SW 1271 (cell line): Measurements from ENCODE around the gene CA5A.
"Not testable (repeated sequence)": the region's sequence is repeated elsewhere in the genome, so short reads cannot be mapped to it uniquely, and the experiment has no call there.

Source experiments
- DNase-seq, 2 experiments: peaks; one replicate each; lab custom pipeline; 2025; lab: John Stamatoyannopoulos, UW

CA5A gene

DNA sequence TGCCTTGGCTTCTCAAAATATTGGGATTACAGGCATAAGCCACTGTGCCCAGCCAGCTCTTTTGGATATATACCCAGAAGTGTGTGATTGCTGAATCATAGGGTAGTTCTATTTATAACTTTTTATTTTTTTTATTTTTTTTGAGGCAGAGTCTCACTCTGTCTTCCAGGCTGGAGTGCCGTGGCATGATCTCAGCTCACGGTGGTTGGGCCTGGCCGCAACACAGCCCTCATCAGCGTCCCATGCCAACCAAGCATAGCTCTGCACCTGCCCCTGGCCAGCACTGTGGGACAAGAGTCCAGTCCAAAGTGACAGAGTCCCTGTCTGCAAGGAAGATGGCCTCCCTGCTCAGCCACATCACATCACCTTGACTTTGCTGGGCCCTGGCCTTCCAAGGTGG is 42.3 kb downstream of the CA5A start:
- not testable (repeated sequence) for DNase-seq

- DNase-seq = no peak
Observed at GRCh38 chr16:87891764-87892163, 44.6 kb downstream of the CA5A start.

DNA sequence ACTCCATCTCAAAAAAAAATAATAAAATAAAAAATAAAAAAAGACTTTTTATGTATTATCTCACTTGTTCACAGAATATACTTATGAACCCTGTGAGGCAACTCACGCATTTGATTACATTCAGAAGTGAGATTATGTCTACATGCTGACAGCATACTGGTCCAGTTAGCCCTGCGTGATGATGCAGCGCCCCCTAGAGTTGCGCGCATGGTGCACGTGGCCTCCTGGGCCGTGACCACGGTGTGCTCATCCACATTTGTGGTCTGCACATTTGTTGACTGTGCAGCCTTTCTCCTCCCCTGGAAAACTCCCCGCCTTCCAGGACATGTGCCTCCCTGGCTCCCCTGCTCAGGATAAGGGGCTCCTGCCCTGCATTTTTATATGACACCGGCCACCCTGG is 46.6 kb downstream of the CA5A start:
- DNase-seq = not testable (repeated sequence)

DNA sequence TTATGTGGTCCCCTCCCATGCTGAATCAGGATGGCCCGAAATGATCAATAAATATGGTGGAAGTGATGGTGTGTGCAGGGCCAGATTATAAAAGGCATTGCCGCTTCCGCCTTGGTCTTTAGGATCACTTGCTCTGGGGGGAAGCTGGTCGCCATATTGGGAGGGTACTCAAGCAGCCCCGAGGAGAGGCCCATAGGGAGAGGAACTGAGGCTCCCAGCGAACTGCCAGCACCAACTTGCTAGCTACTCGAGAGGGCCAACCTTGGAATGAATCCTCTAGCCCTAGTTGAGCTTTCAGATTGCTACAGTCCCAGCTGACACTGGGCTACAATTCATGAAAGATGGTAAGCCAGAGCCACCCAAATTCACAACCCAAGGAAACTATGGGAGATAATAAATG is 48.0 kb downstream of the CA5A start:
- not testable (repeated sequence) for DNase-seq

- DNase-seq = not testable (repeated sequence)
Observed at GRCh38 chr16:87887931-87888330, 48.4 kb downstream of the CA5A start.

DNA sequence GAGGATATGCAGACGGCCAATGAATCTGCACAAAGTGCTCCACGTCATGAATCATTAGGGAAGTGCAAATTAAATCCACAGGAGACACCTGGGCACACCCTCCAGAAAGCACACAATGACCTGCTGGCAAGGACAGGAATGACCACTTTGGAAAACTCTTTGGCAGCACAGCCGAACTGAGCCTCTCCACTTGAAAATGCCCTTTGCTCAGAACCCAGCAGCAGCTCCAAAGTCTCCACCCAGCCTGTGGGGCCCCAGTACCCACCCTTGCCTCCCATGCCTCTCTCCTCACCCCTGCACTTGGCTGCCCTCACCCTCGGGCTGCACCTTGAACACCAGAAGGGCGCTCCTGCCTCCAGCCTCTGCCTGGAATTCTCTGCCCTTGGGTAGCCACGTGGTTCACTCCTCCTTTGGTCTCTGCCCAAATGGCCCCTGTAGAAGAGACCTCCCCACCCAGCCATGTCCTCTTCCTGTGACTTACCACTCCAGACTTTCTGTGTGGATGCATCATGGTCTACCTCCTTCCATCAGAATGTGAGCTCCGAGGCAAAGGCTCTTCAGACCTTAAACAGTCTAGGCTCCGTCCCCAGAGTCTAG is 50.9 kb downstream of the CA5A start:
- DNase-seq = not testable (repeated sequence)

DNA sequence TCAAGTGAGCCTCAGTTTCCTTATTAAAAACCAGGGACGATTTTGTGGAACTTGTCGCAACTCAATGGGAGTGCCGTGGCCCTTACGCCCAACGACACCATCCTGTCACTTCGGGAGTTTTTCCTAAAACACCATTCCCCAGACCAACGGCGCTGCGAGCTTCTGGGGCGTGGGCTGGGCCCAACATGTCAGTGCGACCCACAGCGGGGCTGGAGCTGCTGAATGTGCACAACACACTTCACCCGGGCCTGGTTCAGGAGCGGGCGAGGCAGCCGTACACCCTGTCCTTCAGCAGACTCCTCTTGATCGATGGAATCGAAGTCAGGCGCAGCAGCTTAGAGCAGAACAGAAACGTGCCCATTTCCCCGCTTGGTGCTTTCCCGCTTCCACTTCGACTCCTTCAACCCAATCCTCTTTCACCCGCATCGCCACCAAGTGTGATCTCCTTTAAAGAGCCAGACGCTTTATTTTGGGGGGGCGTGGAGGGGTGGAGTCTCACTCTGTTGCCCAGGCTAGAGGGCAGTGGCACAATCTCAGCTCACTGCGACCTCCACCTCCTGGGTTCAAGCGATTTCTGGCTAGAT is 53.8 kb downstream of the CA5A start:
- no peak for DNase-seq

DNA sequence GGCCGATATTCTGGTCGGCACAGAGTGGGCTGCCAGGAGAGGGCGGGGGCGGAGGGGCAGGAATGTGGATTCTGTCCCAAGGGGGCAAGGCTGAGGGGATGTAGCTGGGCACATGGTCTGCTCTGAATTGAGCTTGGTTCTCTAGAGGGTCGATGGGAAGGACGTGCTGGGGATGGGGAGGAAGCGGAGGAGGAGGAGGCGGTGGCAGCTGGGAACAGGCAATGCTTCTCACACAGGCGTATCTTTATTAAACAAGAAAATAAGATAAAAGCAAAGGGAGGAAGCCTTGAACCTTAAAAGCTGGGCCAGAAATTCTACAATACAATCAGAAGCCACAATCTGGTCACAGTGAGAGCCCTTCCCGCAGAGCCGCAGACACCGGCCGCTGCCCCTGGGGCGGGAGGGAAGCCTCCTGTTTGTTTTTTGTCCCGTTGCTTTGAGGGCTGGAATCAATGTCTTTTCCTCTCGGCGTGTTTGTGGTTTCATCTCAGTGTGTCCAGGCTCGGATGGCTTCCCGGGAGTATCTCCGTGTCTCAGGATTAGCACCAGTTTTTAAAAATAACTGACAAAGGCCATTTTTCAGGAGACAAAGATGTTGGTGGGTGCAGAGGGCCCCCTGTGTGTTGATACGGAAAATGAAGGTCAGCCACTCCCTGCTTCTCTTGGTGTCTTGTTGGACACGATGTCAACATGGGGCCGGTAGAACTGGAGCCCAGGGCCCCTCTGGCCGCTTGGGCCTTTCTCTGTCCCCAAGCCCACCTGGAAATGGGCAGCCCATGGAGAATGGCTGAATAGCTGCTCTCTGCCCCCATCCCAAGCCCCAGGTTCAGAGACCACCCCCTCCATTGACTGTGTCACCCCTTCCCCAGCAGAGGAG is 54.8 kb downstream of the CA5A start:
- DNase-seq = no peak

DNA sequence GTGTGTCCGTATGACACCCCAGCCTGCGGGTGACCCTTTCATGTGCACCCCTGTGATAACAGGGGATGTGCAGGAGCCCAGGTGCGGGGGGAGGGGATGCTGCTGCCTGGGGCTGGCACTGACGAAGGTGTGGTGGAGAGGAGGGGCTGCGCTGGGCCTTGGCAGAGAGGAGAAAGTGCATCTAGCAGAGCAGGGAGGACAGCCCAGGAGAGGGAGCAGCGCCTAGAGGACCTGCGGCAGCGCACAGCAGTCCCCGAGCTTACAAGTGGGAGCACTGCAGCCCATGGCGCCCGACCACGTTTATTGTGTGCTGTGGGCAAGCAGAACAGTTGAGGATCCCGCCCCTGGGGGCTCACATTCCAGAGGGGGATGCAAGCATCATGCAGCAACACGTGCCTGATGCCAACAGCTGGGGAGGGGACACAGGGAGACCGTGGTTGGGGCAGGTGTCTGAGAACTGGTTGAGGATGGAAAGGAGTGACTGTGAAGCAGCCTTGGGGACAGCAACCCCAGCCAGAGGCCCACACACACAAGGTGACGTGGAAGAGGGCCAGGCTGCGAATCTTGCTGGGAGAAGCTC is 56.1 kb downstream of the CA5A start:
- no peak for DNase-seq

GRCh38 chr16:87879411-87880013 is 56.8 kb downstream of the CA5A start:
- not testable (repeated sequence) for DNase-seq

GRCh38 chr16:87878704-87879103 is 57.6 kb downstream of the CA5A start:
- DNase-seq = no peak

DNA sequence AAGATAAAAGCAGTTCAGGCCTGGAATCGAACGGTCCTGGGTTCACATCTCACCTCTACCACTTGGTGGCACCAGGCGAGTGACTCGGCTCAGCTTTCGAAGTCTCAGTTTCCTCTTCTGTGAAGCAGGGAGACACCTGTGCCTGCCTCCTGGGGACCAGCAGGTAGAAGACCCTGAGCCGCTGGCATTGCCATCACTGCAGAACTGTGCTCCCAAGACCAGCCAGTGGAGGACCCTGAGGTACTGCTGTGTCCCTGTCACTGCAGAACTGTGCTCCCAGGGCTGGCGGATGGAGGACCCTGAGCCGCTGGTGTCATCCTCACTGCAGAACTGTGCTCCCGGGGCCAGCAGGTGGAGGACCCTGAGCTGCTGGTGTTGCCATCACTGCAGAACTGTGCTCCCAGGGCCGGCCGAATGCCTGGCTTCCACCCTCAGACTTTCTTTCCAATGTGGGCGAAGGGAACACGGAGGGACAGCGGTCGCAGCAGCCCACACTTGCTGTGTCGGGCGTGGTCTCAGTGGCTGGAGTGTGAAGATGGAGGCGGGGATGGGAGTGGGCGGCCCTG is 58.3 kb downstream of the CA5A start:
- no peak for DNase-seq

- no peak for DNase-seq
Observed at GRCh38 chr16:87874639-87875427, 61.5 kb downstream of the CA5A start.

- not testable (repeated sequence) for DNase-seq
Observed at GRCh38 chr16:87870418-87871291, 65.7 kb downstream of the CA5A start.

DNA sequence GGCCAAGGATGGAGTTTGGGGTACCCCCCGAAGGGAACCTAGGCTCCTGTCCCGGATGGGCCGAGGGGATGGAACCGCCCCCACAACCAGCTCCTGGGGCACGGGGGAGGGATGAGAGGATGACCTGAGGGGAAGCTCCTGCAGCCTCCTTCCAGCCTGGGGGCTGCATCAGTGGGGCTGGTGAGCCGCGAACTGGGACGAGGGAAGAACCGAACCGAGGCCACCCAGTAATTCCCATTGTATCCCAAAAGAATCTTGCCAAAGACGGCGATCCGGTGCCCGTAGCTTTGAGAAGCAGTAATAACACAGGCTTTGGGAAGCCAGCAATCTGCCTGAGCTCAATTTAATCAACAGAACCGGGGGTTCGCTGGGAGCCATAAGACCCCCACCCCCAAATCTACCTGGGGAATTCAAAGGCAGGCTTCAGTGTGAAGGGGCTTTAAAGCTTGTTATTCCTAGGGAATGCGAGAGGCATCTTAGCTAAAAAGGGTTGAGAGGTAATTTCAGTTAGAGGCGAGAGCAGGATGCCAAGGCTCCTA is 66.4 kb downstream of the CA5A start:
- DNase-seq = not testable (repeated sequence)

DNA sequence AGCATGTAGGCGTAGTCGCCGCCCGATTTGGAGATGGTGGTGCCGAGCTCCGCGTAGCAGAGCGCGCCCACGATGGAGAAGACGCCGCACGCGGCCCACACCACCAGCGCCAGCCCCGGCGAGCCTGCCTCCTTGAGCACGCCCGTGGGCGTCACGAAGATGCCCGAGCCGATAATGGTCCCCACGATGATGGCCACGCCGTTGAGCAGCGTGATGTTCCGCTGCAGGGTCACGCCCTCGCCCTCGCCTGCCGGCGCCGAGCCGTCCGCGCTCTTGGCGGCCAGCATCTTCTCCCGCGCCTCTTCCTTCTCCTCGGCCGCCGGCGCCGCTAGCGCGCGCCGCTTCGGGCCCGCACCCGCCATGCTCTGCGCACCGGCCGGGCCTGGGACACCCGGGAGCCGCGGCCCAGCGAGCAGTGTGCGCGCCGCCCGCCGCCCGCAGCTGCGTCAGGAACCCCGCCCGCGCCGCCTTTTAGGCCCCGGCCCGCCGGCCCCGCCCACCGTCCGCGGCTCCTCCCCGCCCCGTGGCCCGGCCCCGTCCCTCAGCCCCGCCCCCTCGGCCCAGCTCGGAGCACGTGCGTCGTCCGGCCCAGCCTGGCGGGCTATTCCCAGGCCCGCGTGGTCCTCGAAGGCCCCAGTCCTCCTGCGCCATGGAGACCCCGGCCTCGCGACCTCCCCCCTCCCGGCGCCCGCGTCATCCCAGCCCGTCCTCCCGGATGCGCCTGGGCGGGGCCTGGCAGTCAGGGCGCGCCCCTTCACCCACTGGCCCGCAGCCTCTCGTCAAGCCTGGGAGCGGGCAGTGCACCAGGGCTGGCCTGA is 67.1 kb downstream of the CA5A start, which contains the start of gene SLC7A5:
Gene SLC7A5, minus strand, starts transcription at position 447 of the 818 bp plus-strand sequence. Its CDS starts 85 bp downstream, at position 362.
- DNase-seq = peak in 1 of 2 experiments; percentile 49

DNA sequence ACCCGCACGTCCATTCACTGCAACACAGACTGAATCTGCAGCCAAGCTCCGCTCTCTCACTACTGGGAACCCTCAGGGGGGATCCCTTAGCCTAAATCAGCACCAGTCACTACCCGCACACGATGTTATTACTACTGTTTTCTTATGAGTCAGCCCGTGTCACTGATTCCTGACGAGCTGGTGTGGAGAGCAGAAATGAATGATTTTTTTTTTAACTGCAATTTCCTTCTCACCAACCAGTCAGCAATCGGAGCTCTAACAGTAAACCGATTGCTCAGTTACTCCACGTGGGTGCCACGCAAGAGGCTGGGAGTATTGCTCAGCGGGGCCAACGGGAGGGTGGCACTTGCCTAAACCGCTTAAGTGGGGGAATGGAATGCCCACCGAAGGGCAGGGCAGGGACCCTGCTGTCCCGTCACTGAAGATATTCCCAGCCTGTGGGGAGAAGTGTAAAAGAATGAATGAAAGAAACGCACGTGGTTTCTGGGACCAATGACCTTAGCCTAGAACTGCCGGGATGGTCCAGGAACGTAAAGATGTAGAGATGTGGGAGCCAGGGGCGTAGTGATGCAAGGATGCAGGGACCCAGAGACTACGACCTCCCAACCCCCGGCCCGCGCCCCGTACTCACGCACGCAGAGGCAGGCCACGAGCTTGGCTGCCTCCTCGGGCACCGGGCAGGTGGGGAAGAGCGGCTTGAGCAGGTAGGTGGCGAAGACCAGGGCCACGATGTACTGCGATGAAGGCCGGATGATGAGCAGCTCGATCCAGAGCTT is 67.9 kb downstream of the CA5A start:
- peak in 1 of 2 experiments; percentile 22 for DNase-seq
